IMR-90 (cell line): Measurements from ENCODE around the gene ITM2C. TPM values are rescaled to one million over a fixed set of nuclear protein-coding genes. Genes with fewer than 3 reads are reported as not detected.
A peak's percentile ranks its signal among the peaks of the same experiment; 100 is the strongest.

Source experiments
- ATAC-seq: fragments of 200-7000 bp; cut with Tn5 transposase; 2 replicates; pipeline ENCODE4 v1.9.1; 2020; ENCODE audit warnings: low read depth, mild to moderate bottlenecking, moderate library complexity
- BruUV-seq: library from RNA; stranded (reverse); fragments of 400-500 nt; replicated peaks from 2 replicates; lab custom pipeline; 2021; lab: Mats Ljungman, UMichigan
- CTCF ChIA-PET: fragments of 300-600 bp; formaldehyde crosslinking; extraction: SDS; loops from one replicate; lab custom pipeline; 2021; ENCODE audit warnings: antibody characterized with exemption; lab: Yijun Ruan, JAX
- POLR2A ChIA-PET: fragments of 300-600 bp; sonication (Branson Sonifier 250); formaldehyde crosslinking; loops from one replicate; lab custom pipeline; 2022; ENCODE audit warnings: antibody characterized with exemption; ENCODE audit not compliant: unreplicated experiment; lab: Charles Lee
- DNase-seq: peaks from one replicate; pipeline ENCODE4 v3.0.0; 2013
- H2AFZ ChIP-seq: replicated peaks from 2 replicates; pipeline ENCODE3; 2013; ENCODE audit warnings: low read length, mild to moderate bottlenecking; ENCODE audit not compliant: poor library complexity
- H2AK5ac ChIP-seq: 2 replicates; pipeline ENCODE4 v1.6.1; 2013; ENCODE audit warnings: low read depth, low read length, inconsistent platforms
- H2AK9ac ChIP-seq: replicated peaks from 2 replicates; pipeline ENCODE3; 2013; ENCODE audit warnings: mild to moderate bottlenecking, low read depth, low read length, moderate library complexity; ENCODE audit not compliant: poor library complexity
- H2BK120ac ChIP-seq: 2 replicates; pipeline ENCODE4 v1.6.1; 2013; ENCODE audit warnings: low read depth, low read length, inconsistent platforms
- H2BK15ac ChIP-seq: 3 replicates; pipeline ENCODE4 v1.6.1; 2013; ENCODE audit warnings: low read depth, low read length, inconsistent platforms
- H2BK20ac ChIP-seq: 2 replicates; pipeline ENCODE4 v1.6.1; 2013; ENCODE audit warnings: low read depth, mild to moderate bottlenecking, inconsistent platforms, low read length, moderate library complexity
- H2BK5ac ChIP-seq: 2 replicates; pipeline ENCODE4 v1.6.1; 2013; ENCODE audit warnings: mild to moderate bottlenecking, low read depth, low read length, inconsistent platforms; ENCODE audit not compliant: poor library complexity, severe bottlenecking
- H3K14ac ChIP-seq: replicated peaks from 2 replicates; pipeline ENCODE4 v1.6.1; 2013; ENCODE audit warnings: low read depth, low read length, inconsistent platforms
- H3K18ac ChIP-seq: 2 replicates; pipeline ENCODE4 v1.6.1; 2013; ENCODE audit warnings: low read depth, low read length, control low read depth
- H3K23ac ChIP-seq: 2 replicates; pipeline ENCODE4 v1.6.1; 2013; ENCODE audit warnings: low read depth, low read length, inconsistent platforms
- H3K27ac ChIP-seq: 2 replicates; pipeline ENCODE4 v1.5.1; 2013; ENCODE audit warnings: mild to moderate bottlenecking, control low read depth, low read length; ENCODE audit not compliant: insufficient read depth
- H3K27me3 ChIP-seq: 2 replicates; pipeline ENCODE4 v1.6.1; 2013; ENCODE audit warnings: low read length; ENCODE audit not compliant: control insufficient read depth, insufficient read depth
- H3K36me3 ChIP-seq: 2 replicates; pipeline ENCODE4 v1.6.1; 2013; ENCODE audit warnings: low read length, mixed read lengths; ENCODE audit not compliant: control insufficient read depth, insufficient read depth
- H3K4ac ChIP-seq: 2 replicates; pipeline ENCODE4 v1.6.1; 2013; ENCODE audit warnings: low read depth, low read length, inconsistent platforms
- H3K4me1 ChIP-seq: 2 replicates; pipeline ENCODE4 v1.6.1; 2013; ENCODE audit warnings: low read length, mixed read lengths; ENCODE audit not compliant: control insufficient read depth, insufficient read depth
- H3K4me2 ChIP-seq: 2 replicates; pipeline ENCODE4 v1.6.1; 2013; ENCODE audit warnings: low read depth, mild to moderate bottlenecking, control low read depth, low read length, moderate library complexity
- H3K4me3 ChIP-seq: 2 replicates; pipeline ENCODE4 v1.5.1; 2013; ENCODE audit warnings: low read depth, mild to moderate bottlenecking, control low read depth, low read length, moderate library complexity; ENCODE audit not compliant: insufficient read depth
- H3K56ac ChIP-seq: 2 replicates; pipeline ENCODE4 v1.6.1; 2013; ENCODE audit warnings: low read length, inconsistent platforms; ENCODE audit not compliant: insufficient read depth; ENCODE audit errors: extremely low read depth
- H3K79me1 ChIP-seq, 2 experiments: 2 replicates each; pipeline ENCODE4 v1.6.1; 2013; ENCODE audit warnings: low read length in 2 of 2, inconsistent platforms in 1 of 2, low read depth in 1 of 2
- H3K9ac ChIP-seq: 2 replicates; pipeline ENCODE4 v1.6.1; 2013; ENCODE audit warnings: low read depth, low read length, control low read depth
- H3K9me1 ChIP-seq: 2 replicates; pipeline ENCODE4 v1.6.1; 2013; ENCODE audit warnings: low read length, inconsistent platforms; ENCODE audit not compliant: insufficient read depth
- H3K9me3 ChIP-seq: 2 replicates; pipeline ENCODE4 v1.6.1; 2013; ENCODE audit warnings: low read length; ENCODE audit not compliant: control insufficient read depth, insufficient read depth
- H4K20me1 ChIP-seq: 2 replicates; pipeline ENCODE4 v1.6.1; 2013; ENCODE audit warnings: low read length, inconsistent platforms; ENCODE audit not compliant: insufficient read depth
- H4K5ac ChIP-seq: 2 replicates; pipeline ENCODE4 v1.6.1; 2013; ENCODE audit warnings: mild to moderate bottlenecking, low read depth, low read length, control low read depth
- H4K8ac ChIP-seq, 2 experiments: 2 replicates each; pipeline ENCODE4 v1.6.1; 2013; ENCODE audit warnings: low read depth in 2 of 2, low read length in 2 of 2, control low read depth in 1 of 2, inconsistent platforms in 1 of 2
- H4K91ac ChIP-seq: 2 replicates; pipeline ENCODE4 v1.6.1; 2013; ENCODE audit warnings: low read depth, low read length, inconsistent platforms; ENCODE audit not compliant: insufficient read depth
- RAD21 ChIP-seq: IDR thresholded peaks from 2 replicates; pipeline ENCODE4 v1.6.1; 2012; ENCODE audit warnings: low read length, improper control_type of control experiment
- WGBS, 2 experiments: methylation state at CpG; one replicate each; pipeline versions ENCODE4 v1.1.5 to v1.1.7; 2013; ENCODE audit warnings: missing lambda C conversion rate in 2 of 2; ENCODE audit not compliant: insufficient read length in 1 of 2; ENCODE audit errors: extremely low coverage in 2 of 2; 5-methylcytosine and 5-hydroxymethylcytosine counted together
- dilution Hi-C: fragments of 300-500 bp; cut with HindIII; formaldehyde crosslinking; loops from one replicate; pipeline ENCODE4 v1.14.3; 2018; ENCODE audit warnings: low sequenced_read_pairs; ENCODE audit not compliant: unreplicated experiment
- in situ Hi-C: fragments of 300-500 bp; cut with MboI; formaldehyde crosslinking; loops from 3 replicates; pipeline ENCODE4 v1.14.3; 2019; ENCODE audit warnings: low sequenced_read_pairs, inconsistent platforms, mixed read lengths
- intact Hi-C: fragments of 100-400 bp; cut with micrococcal nuclease; formaldehyde crosslinking; loops from 2 replicates; pipeline ENCODE4 v1.10.0; 2022
- polyA plus RNA-seq, 3 experiments: library from polyadenylated mRNA; depleted of rRNA; stranded (reverse); fragments of >200 nt; gene quantifications; 2 replicates each; pipeline ENCODE4 v1.2.3, GENCODE V29; 2012; ENCODE audit warnings: low replicate concordance in 1 of 3
- total RNA-seq: library from RNA; depleted of rRNA; stranded (reverse); fragments of >200 nt; gene quantifications from 2 replicates; pipeline ENCODE4 v1.2.3, GENCODE V29; 2012

Gene ITM2C
- total and polyA plus RNA-seq, 2 of the 4 experiments (the other 2 are of a cell fraction) = 46.8 to 274 TPM

GRCh38 chr2:230907361-230908091, 42.8 kb downstream of the ITM2C start:
- 100% methylated on average over 2 of the region's 16 CpGs; no CpG with 5 or more reads in 1 of the 2 experiments for WGBS, 2 experiments
- Histone ChIP-seq H3K23ac (no peak overlapping the region), H3K9me3 (no peaks in the 10 kb centered on the region), H3K36me3 (no peaks in the 10 kb centered on the region), H2BK5ac (peak overlapping the region; percentile 50), H4K20me1 (no peaks in the 10 kb centered on the region), H2BK15ac (no peak overlapping the region), H4K8ac (peak overlapping the region in 1 of 2 experiments; percentile 5; a peak in 2 of 4 replicates), H3K4me1 (peaks cover 6% of the 10 kb centered on the region), H3K9ac (no peak overlapping the region), H2AK5ac (peak overlapping the region; percentile 92), H3K79me1 (no peaks in the 10 kb centered on the region), H2AK9ac (peak overlapping the region; percentile 12), H3K27ac (no peak overlapping the region), H4K5ac (no peak overlapping the region), H3K4ac (peak overlapping the region; percentile 90), H2BK20ac (peak overlapping the region; percentile 60; the same call in 1 of the 2 replicates), H2AFZ (peak overlapping the region; percentile 35), H3K4me3 (no peak overlapping the region), H3K14ac (peak overlapping the region; percentile 75; the same call in 1 of the 2 replicates), H2BK120ac (no peak overlapping the region), H3K56ac (no peak overlapping the region), H3K9me1 (peaks cover 14% of the 10 kb centered on the region), H3K18ac (no peak overlapping the region), H4K91ac (peak overlapping the region; percentile 72; the same call in 1 of the 2 replicates), H3K27me3 (no peaks in the 10 kb centered on the region), H3K4me2 (no peak overlapping the region)
- CTCF ChIA-PET = no interaction called here
- in situ Hi-C loops = no loop called here
- dilution Hi-C loops = no loop called here
- TF ChIP-seq RAD21 = no peak
- intact Hi-C loops = loop anchor here (10.0 kb wide), 1 partner anchor 547 kb away; no protein-coding TSS in a partner anchor
- BruUV-seq = no TSS peak
- no peak for DNase-seq
- POLR2A ChIA-PET = no interaction called here
- no peak for ATAC-seq
